ENCODE results near the gene MAN1B1.

DNA sequence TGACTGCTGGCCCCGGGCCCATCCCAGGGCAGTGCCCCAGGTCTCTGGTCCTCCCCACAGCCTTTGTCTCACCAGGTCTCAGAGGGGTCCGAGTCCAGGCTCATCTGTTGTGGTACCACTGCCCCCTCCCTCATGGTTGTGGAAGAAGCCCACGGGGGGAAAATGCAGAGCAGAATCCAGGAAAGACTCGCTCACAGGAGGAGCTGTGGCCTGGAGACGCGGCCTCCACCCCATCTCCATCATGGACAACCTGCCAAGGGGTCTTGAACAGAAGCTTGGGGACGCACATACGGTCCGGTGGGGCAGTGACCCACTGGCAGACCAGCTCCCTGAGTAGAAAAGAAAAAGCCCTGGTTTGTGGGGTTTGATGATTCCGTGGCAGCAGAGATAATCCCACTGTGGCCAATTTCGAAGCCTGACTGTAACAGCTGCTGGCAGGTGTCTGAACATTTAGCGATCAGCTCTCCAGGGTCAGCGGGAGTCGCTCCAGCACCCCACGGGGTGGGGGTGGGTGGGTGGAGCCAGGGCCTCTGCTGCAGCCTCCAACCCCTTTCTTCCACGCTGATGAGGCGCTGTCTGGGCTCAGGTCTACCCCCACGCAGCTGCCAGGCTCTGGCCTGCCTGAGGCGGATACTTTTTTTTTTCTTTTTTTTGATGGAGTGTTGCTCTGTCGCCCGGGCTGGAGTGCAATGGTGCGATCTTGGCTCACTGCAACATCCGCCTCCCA lies 50.3 kb downstream of the MAN1B1 start:
- TF ChIP-seq, protein P1, sequence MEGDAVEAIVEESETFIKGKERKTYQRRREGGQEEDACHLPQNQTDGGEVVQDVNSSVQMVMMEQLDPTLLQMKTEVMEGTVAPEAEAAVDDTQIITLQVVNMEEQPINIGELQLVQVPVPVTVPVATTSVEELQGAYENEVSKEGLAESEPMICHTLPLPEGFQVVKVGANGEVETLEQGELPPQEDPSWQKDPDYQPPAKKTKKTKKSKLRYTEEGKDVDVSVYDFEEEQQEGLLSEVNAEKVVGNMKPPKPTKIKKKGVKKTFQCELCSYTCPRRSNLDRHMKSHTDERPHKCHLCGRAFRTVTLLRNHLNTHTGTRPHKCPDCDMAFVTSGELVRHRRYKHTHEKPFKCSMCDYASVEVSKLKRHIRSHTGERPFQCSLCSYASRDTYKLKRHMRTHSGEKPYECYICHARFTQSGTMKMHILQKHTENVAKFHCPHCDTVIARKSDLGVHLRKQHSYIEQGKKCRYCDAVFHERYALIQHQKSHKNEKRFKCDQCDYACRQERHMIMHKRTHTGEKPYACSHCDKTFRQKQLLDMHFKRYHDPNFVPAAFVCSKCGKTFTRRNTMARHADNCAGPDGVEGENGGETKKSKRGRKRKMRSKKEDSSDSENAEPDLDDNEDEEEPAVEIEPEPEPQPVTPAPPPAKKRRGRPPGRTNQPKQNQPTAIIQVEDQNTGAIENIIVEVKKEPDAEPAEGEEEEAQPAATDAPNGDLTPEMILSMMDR (IDR thresholded peaks at IDR 0.05) = no peak
- TF ChIP-seq POLR2A (IDR thresholded peaks at IDR 0.05) = no peak
- TF ChIP-seq POLR2AphosphoS5 (IDR thresholded peaks at IDR 0.05) = no peak

All from prostate gland (tissue), 2 donors.